ENCODE results near the gene DNAJC17.

DNA sequence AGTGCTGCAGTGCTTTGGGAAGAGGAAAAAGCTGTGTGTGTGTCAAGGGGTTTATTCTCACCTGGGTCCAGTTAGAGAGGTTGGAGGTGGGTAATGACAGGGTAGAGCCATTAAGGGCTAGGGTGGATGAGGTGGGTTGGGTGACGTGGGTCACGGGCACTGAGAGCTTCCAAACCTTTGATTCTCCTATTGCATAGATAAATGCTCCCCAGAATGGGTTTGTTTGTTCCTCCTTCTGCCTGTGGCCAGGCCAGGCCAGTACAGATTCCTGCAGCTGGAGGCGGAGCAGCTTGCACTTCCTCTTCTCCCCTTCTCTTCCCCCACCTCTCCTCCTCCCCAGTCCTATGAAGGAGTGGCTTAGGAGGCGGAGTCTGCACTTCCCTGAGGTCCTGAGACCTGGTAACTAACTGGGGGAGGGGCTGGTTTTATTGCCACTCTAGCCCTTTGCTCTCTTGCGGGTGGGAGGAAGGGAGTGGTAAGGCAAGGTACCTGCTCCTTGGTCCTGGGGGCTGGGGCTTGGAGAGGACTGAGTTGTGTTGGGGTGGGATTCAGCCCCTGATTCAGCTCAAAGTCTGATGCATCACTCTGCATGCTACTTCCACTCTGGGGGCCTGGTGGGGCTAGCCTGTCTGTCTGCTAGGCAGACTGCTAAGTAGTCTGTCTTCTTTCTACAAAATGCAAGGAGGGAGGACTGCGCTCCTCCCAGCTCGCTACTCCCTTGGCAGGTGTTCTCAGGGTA is 40.1 kb upstream of the DNAJC17 start:
- TF ChIP-seq EZH2phosphoT487 (IDR thresholded peaks at IDR 0.05; ENCODE audit: borderline replicate concordance) (no peak), EGR1 (IDR thresholded peaks at IDR 0.05; ENCODE audit: low read depth) (no peak), JUND (IDR thresholded peaks at IDR 0.05) (no peak), RAD21 (IDR thresholded peaks at IDR 0.05; ENCODE audit: low read depth) (no peak), POLR2A (IDR thresholded peaks at IDR 0.05; ENCODE audit: borderline replicate concordance, extremely low read depth, insufficient read depth, insufficient read length) (no peak), POLR2AphosphoS5 (IDR thresholded peaks at IDR 0.05; ENCODE audit: low read depth, low read length) (0 out of 2 replicates have a peak, but pooled peaks have one; percentile 15), YY1 (IDR thresholded peaks at IDR 0.05; ENCODE audit: extremely low read depth, insufficient replicate concordance, low read depth, low read length) (no peak), EZH2 (IDR thresholded peaks at IDR 0.05) (no peak), CEBPB (IDR thresholded peaks at IDR 0.05; ENCODE audit: low read depth) (no peak), SIN3A (IDR thresholded peaks at IDR 0.05; ENCODE audit: low read depth) (no peak)
- TF ChIP-seq, protein P1, sequence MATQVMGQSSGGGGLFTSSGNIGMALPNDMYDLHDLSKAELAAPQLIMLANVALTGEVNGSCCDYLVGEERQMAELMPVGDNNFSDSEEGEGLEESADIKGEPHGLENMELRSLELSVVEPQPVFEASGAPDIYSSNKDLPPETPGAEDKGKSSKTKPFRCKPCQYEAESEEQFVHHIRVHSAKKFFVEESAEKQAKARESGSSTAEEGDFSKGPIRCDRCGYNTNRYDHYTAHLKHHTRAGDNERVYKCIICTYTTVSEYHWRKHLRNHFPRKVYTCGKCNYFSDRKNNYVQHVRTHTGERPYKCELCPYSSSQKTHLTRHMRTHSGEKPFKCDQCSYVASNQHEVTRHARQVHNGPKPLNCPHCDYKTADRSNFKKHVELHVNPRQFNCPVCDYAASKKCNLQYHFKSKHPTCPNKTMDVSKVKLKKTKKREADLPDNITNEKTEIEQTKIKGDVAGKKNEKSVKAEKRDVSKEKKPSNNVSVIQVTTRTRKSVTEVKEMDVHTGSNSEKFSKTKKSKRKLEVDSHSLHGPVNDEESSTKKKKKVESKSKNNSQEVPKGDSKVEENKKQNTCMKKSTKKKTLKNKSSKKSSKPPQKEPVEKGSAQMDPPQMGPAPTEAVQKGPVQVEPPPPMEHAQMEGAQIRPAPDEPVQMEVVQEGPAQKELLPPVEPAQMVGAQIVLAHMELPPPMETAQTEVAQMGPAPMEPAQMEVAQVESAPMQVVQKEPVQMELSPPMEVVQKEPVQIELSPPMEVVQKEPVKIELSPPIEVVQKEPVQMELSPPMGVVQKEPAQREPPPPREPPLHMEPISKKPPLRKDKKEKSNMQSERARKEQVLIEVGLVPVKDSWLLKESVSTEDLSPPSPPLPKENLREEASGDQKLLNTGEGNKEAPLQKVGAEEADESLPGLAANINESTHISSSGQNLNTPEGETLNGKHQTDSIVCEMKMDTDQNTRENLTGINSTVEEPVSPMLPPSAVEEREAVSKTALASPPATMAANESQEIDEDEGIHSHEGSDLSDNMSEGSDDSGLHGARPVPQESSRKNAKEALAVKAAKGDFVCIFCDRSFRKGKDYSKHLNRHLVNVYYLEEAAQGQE (IDR thresholded peaks at IDR 0.05; ENCODE audit: low read depth) = no peak
- TF ChIP-seq, protein P2, sequence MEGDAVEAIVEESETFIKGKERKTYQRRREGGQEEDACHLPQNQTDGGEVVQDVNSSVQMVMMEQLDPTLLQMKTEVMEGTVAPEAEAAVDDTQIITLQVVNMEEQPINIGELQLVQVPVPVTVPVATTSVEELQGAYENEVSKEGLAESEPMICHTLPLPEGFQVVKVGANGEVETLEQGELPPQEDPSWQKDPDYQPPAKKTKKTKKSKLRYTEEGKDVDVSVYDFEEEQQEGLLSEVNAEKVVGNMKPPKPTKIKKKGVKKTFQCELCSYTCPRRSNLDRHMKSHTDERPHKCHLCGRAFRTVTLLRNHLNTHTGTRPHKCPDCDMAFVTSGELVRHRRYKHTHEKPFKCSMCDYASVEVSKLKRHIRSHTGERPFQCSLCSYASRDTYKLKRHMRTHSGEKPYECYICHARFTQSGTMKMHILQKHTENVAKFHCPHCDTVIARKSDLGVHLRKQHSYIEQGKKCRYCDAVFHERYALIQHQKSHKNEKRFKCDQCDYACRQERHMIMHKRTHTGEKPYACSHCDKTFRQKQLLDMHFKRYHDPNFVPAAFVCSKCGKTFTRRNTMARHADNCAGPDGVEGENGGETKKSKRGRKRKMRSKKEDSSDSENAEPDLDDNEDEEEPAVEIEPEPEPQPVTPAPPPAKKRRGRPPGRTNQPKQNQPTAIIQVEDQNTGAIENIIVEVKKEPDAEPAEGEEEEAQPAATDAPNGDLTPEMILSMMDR (IDR thresholded peaks at IDR 0.05 in 2 of 3, conservative IDR thresholded peaks at IDR 0.05 in 1 of 3; ENCODE audit: borderline replicate concordance in 1 of 3, insufficient read depth in 1 of 3, low read depth in 2 of 3, low read length in 2 of 3) = no peak
- TF ChIP-seq, protein P3, sequence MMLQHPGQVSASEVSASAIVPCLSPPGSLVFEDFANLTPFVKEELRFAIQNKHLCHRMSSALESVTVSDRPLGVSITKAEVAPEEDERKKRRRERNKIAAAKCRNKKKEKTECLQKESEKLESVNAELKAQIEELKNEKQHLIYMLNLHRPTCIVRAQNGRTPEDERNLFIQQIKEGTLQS (IDR thresholded peaks at IDR 0.05) = no peak

Measured in HCT116 (cell line).